ENCODE results near the gene CD37.
"Not testable (repeated sequence)": the region's sequence is repeated elsewhere in the genome, so short reads cannot be mapped to it uniquely, and the experiment has no call there.

CD37 gene

GRCh38 chr19:49347835-49348234 is 12.6 kb downstream of the CD37 start:
- DNase-seq (ENCODE audit: low spot score): no peak

- no peak for DNase-seq (ENCODE audit: low spot score)
Observed at GRCh38 chr19:49348305-49349189, 13.3 kb downstream of the CD37 start.

GRCh38 chr19:49349567-49349966 is 14.4 kb downstream of the CD37 start:
- no peak for DNase-seq (ENCODE audit: low spot score)

- DNase-seq (ENCODE audit: low spot score): no peak
Observed at GRCh38 chr19:49355909-49356353, 20.7 kb downstream of the CD37 start.

GRCh38 chr19:49356382-49356781 is 21.2 kb downstream of the CD37 start:
- no peak for DNase-seq (ENCODE audit: low spot score)

GRCh38 chr19:49357186-49357585 is 22.0 kb downstream of the CD37 start:
- DNase-seq (ENCODE audit: low spot score): no peak

GRCh38 chr19:49359851-49360820 is 24.9 kb downstream of the CD37 start:
- no peak for DNase-seq (ENCODE audit: low spot score)

- DNase-seq (ENCODE audit: low spot score): no peak
Observed at GRCh38 chr19:49361438-49362047, 26.3 kb downstream of the CD37 start.

- DNase-seq (ENCODE audit: low spot score): no peak
Observed at GRCh38 chr19:49362048-49362928, 27.1 kb downstream of the CD37 start, which contains the start of gene TEAD2. TEAD2 (minus strand) TSS chr19:49362416; CDS start chr19:49360075, 2,341 bp downstream.

GRCh38 chr19:49362929-49363267 is 27.7 kb downstream of the CD37 start:
- DNase-seq (ENCODE audit: low spot score): no peak

GRCh38 chr19:49363268-49364082 is 28.3 kb downstream of the CD37 start, which contains the start of gene DKKL1:
DKKL1 (plus strand) TSS chr19:49363877; CDS start chr19:49363999, 122 bp downstream.
- DNase-seq (ENCODE audit: low spot score): peak; percentile 34

GRCh38 chr19:49364083-49364737 is 29.0 kb downstream of the CD37 start:
- no peak for DNase-seq (ENCODE audit: low spot score)

GRCh38 chr19:49366110-49366509 is 30.9 kb downstream of the CD37 start:
- no peak for DNase-seq (ENCODE audit: low spot score)

- DNase-seq (ENCODE audit: low spot score): no peak
Observed at GRCh38 chr19:49368711-49369358, 33.6 kb downstream of the CD37 start.

GRCh38 chr19:49371184-49371583 is 36.0 kb downstream of the CD37 start:
- no peak for DNase-seq (ENCODE audit: low spot score)

GRCh38 chr19:49373174-49373573 is 38.0 kb downstream of the CD37 start:
- DNase-seq (ENCODE audit: low spot score): not testable (repeated sequence)

- no peak for DNase-seq (ENCODE audit: low spot score)
Observed at GRCh38 chr19:49374665-49375434, 39.6 kb downstream of the CD37 start.

- DNase-seq (ENCODE audit: low spot score): no peak
Observed at GRCh38 chr19:49378512-49378911, 43.3 kb downstream of the CD37 start.

Data from CD4-positive, alpha-beta T cell treated with Interleukin-6 at 100 ng/mL for 8 hours (primary cell).